ENCODE data around the gene VENTX. TPM values are rescaled to one million over a fixed set of nuclear protein-coding genes. Genes with fewer than 3 reads are reported as not detected.

Gene VENTX
- polyA plus RNA-seq, 1 donor (not counting 4 experiments of a cell fraction or from before 2014, with no cell fraction given), result not detected

- TF ChIP-seq EZH2 (IDR thresholded peaks at IDR 0.05; ENCODE audit: low read length), result no peak
- TF ChIP-seq CTCF (optimal IDR thresholded peaks at IDR 0.05 in 1 of 3, IDR thresholded peaks at IDR 0.05 in 1 of 3, conservative IDR thresholded peaks at IDR 0.05 in 1 of 3; ENCODE audit: extremely low read depth in 1 of 3, insufficient read depth in 2 of 3, low read length in 3 of 3), result no peak
- Histone ChIP-seq H3K9ac (ENCODE audit: control insufficient read depth, extremely low read depth, insufficient read depth, low read length) (no peak overlapping the region), H3K36me3 (ENCODE audit: control insufficient read depth in 2 of 2, extremely low read depth in 1 of 2, insufficient read depth in 2 of 2, low read length in 2 of 2) (no peaks in the 10 kb centered on the region), H3K79me2 (ENCODE audit: control insufficient read depth, insufficient read depth, low read length) (no peaks in the 10 kb centered on the region), H3K9me3 (ENCODE audit: control insufficient read depth, low read depth, low read length) (no peaks in the 10 kb centered on the region), H2AFZ (ENCODE audit: control insufficient read depth, low read length) (no peak overlapping the region), H3K4me1 (ENCODE audit: control insufficient read depth, extremely low read depth, insufficient read depth, low read length) (peaks cover 12% of the 10 kb centered on the region), H3K4me3 (ENCODE audit: control insufficient read depth in 2 of 3, extremely low read depth in 1 of 3, insufficient read depth in 2 of 3, low read depth in 1 of 3, low read length in 3 of 3) (no peak overlapping the region), H3K27me3 (ENCODE audit: control insufficient read depth, extremely low read depth, insufficient read depth, low read length) (peaks cover 66% of the 10 kb centered on the region), H3K27ac (ENCODE audit: control insufficient read depth, insufficient read depth, low read length) (no peak overlapping the region), H3K9me1 (ENCODE audit: control insufficient read depth, extremely low read depth, insufficient read depth, low read length) (no peaks in the 10 kb centered on the region), H4K20me1 (ENCODE audit: control insufficient read depth, extremely low read depth, insufficient read depth, low read length) (no peaks in the 10 kb centered on the region), H3K4me2 (ENCODE audit: control insufficient read depth, extremely low read depth, insufficient read depth, low read depth, low read length) (no peak overlapping the region)
- dilution Hi-C loops (cut with MboI; ENCODE audit: extremely low pct_ligation_motif_present, low sequenced_read_pairs), result no loop called here
- FAIRE-seq (no peak), DNase-seq (ENCODE audit: low read depth, low spot score) (no peak)
Measured at GRCh38 chr10:133243593-133243992, 5.9 kb downstream of the VENTX start.

GRCh38 chr10:133245439-133246235 is 8.0 kb downstream of the VENTX start:
- dilution Hi-C loops (cut with MboI; ENCODE audit: extremely low pct_ligation_motif_present, low sequenced_read_pairs), result no loop called here
- no peaks in the 10 kb centered on the region for H3K79me2 ChIP-seq (ENCODE audit: control insufficient read depth, insufficient read depth, low read length)
- H3K4me2 ChIP-seq (ENCODE audit: control insufficient read depth, extremely low read depth, insufficient read depth, low read depth, low read length), result no peak overlapping the region
- FAIRE-seq, result no peak
- H3K9me3 ChIP-seq (ENCODE audit: control insufficient read depth, low read depth, low read length), result no peaks in the 10 kb centered on the region
- no peaks in the 10 kb centered on the region for H3K9me1 ChIP-seq (ENCODE audit: control insufficient read depth, extremely low read depth, insufficient read depth, low read length)
- no peak overlapping the region for H3K4me3 ChIP-seq (ENCODE audit: control insufficient read depth in 2 of 3, extremely low read depth in 1 of 3, insufficient read depth in 2 of 3, low read depth in 1 of 3, low read length in 3 of 3)
- no peak for TF ChIP-seq EZH2 (IDR thresholded peaks at IDR 0.05; ENCODE audit: low read length)
- no peak for TF ChIP-seq CTCF (optimal IDR thresholded peaks at IDR 0.05 in 1 of 3, IDR thresholded peaks at IDR 0.05 in 1 of 3, conservative IDR thresholded peaks at IDR 0.05 in 1 of 3; ENCODE audit: extremely low read depth in 1 of 3, insufficient read depth in 2 of 3, low read length in 3 of 3)
- H3K4me1 ChIP-seq (ENCODE audit: control insufficient read depth, extremely low read depth, insufficient read depth, low read length), result peaks cover 12% of the 10 kb centered on the region
- peaks cover 60% of the 10 kb centered on the region for H3K27me3 ChIP-seq (ENCODE audit: control insufficient read depth, extremely low read depth, insufficient read depth, low read length)
- H3K9ac ChIP-seq (ENCODE audit: control insufficient read depth, extremely low read depth, insufficient read depth, low read length), result no peak overlapping the region
- no peak overlapping the region for H3K27ac ChIP-seq (ENCODE audit: control insufficient read depth, insufficient read depth, low read length)
- no peak overlapping the region for H2AFZ ChIP-seq (ENCODE audit: control insufficient read depth, low read length)
- no peak for DNase-seq (ENCODE audit: low read depth, low spot score)
- no peaks in the 10 kb centered on the region for H4K20me1 ChIP-seq (ENCODE audit: control insufficient read depth, extremely low read depth, insufficient read depth, low read length)
- no peaks in the 10 kb centered on the region for H3K36me3 ChIP-seq (ENCODE audit: control insufficient read depth in 2 of 2, extremely low read depth in 1 of 2, insufficient read depth in 2 of 2, low read length in 2 of 2)
